DND-41 (cell line): ENCODE data around the gene HOXC6.

Experiments
- EZH2 ChIP-seq: IDR thresholded peaks from 3 replicates; pipeline ENCODE4 v1.6.1; 2012; ENCODE audit warnings: borderline replicate concordance, low read depth, mild to moderate bottlenecking, moderate library complexity, low read length, inconsistent platforms; ENCODE audit not compliant: severe bottlenecking
- TF ChIP-seq, protein P1 (sequence below): IDR thresholded peaks from 2 replicates; pipeline ENCODE4 v1.5.1; 2012; ENCODE audit warnings: borderline replicate concordance, low read length, moderate library complexity, mild to moderate bottlenecking; ENCODE audit not compliant: poor library complexity, severe bottlenecking; ENCODE audit errors: extremely low read depth

DNA sequence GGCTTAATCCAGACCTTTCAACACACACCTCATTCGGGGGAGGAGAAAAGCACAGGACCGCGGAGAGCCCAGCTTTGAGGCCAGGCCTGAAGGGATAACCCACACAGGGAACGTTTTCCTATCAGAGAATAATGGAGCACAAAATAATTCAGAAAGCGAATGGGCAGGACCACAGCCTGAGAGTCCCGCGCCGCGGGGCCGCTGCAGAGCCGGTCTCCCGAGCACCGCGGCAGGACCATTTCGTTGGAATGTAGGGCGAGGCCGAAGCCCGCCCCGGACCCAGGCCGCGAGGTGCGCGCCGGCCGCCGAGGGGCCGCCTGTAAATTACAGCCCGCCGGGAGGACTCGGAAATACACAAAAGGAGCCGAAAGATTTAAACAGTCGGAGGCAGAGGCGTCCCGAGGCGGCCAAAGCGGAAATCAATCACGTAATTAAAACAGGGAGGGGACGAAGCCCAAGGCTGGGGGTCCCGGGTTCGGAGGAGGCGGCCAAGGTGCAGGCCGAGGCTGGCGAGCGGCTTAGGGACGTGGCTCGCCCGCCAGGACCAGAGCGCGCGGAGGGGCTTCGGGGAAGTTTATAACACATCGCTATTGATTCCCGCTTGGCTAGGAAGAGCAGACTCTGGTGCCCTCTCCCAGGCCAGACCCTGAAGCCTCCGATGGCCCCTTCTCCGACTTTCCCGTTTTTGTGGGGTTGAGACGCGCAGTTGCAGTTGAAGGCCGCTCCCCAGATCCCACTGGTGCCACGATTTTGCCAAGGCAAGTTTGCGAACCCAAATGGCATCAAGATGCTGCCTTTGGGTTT is 19.1 kb downstream of the HOXC6 start:
- TF ChIP-seq EZH2: no peak
- TF ChIP-seq, protein P1, sequence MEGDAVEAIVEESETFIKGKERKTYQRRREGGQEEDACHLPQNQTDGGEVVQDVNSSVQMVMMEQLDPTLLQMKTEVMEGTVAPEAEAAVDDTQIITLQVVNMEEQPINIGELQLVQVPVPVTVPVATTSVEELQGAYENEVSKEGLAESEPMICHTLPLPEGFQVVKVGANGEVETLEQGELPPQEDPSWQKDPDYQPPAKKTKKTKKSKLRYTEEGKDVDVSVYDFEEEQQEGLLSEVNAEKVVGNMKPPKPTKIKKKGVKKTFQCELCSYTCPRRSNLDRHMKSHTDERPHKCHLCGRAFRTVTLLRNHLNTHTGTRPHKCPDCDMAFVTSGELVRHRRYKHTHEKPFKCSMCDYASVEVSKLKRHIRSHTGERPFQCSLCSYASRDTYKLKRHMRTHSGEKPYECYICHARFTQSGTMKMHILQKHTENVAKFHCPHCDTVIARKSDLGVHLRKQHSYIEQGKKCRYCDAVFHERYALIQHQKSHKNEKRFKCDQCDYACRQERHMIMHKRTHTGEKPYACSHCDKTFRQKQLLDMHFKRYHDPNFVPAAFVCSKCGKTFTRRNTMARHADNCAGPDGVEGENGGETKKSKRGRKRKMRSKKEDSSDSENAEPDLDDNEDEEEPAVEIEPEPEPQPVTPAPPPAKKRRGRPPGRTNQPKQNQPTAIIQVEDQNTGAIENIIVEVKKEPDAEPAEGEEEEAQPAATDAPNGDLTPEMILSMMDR: no peak
